Liver (tissue), 3 donors: ENCODE data around the gene GRK3.

Experiments
- CTCF ChIP-seq: fragments of 150-350 bp; IDR thresholded peaks from 2 replicates; pipeline ENCODE4 v1.5.1; 2017; ENCODE audit warnings: improper control_type of control experiment, low read depth, low read length; ENCODE audit not compliant: missing input control
- FOXA1 ChIP-seq: IDR thresholded peaks from 2 replicates; pipeline ENCODE4 v1.6.1; 2016; ENCODE audit warnings: antibody characterized with exemption
- MAX ChIP-seq: IDR thresholded peaks from 2 replicates; pipeline ENCODE4 v1.6.1; 2016; ENCODE audit warnings: antibody characterized with exemption
- REST ChIP-seq: IDR thresholded peaks from 2 replicates; pipeline ENCODE4 v1.6.1; 2016; ENCODE audit warnings: antibody characterized with exemption, mild to moderate bottlenecking
- TAF1 ChIP-seq: conservative IDR thresholded peaks from 2 replicates; pipeline ENCODE4 v1.6.1; 2016; ENCODE audit warnings: antibody characterized with exemption, mild to moderate bottlenecking
- donor health status: healthy.
- donor health status: healthy.

GRCh38 chr22:25566898-25567235 is 2.4 kb downstream of the GRK3 start:
- TF ChIP-seq TAF1: no peak
- TF ChIP-seq CTCF: no peak
- no peak for TF ChIP-seq FOXA1
- TF ChIP-seq REST: no peak
- no peak for TF ChIP-seq MAX
